ENCODE data around the gene CHPF2.

DNA sequence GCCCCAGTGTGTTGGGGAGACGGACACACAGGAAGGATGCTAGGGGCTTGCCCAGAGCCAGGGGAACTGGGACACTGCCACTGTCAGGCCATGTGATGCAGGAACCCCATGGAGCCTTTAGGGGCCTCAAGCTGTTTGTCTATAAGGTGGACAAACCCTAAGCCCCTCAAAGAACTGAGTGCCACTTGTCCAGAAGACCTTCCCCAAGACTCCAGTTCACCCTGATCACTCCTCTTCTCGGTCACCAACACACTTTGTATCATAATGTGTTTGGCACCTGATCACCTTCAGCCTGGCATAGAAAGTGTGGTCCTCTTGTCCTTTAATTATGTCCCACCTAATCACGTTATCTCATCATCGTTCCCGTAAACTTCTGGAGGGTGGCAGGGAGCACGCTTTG lies 22.7 kb upstream of the CHPF2 start:
- TF ChIP-seq, protein P1, sequence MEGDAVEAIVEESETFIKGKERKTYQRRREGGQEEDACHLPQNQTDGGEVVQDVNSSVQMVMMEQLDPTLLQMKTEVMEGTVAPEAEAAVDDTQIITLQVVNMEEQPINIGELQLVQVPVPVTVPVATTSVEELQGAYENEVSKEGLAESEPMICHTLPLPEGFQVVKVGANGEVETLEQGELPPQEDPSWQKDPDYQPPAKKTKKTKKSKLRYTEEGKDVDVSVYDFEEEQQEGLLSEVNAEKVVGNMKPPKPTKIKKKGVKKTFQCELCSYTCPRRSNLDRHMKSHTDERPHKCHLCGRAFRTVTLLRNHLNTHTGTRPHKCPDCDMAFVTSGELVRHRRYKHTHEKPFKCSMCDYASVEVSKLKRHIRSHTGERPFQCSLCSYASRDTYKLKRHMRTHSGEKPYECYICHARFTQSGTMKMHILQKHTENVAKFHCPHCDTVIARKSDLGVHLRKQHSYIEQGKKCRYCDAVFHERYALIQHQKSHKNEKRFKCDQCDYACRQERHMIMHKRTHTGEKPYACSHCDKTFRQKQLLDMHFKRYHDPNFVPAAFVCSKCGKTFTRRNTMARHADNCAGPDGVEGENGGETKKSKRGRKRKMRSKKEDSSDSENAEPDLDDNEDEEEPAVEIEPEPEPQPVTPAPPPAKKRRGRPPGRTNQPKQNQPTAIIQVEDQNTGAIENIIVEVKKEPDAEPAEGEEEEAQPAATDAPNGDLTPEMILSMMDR (IDR thresholded peaks at IDR 0.05) = no peak
- TF ChIP-seq POLR2A (IDR thresholded peaks at IDR 0.05) = no peak

All from prostate gland (tissue), 2 donors.